ENCODE data around the gene UCN2.

- TF ChIP-seq CTCF (IDR thresholded peaks at IDR 0.05) = no peak
- TF ChIP-seq POLR2A (IDR thresholded peaks at IDR 0.05) = no peak
These were observed 29.0 kb upstream of the UCN2 start for GRCh38 chr3:48592519-48593087.
